ACHN (cell line): ENCODE measurements around the gene VEGFB.
A peak's percentile ranks its signal among the peaks of the same experiment; 100 is the strongest.

Source experiments
- DNase-seq: peaks from one replicate; pipeline ENCODE4 v3.0.0-alpha.2; 2015
- in situ Hi-C: cut with HindIII; loops from 2 replicates; pipeline ENCODE4 v1.10.0; 2017; ENCODE audit warnings: low sequenced_read_pairs, low pct_ligation_motif_present, low pct_unique_long_range_greater_than_20kb

Gene VEGFB, protein sequence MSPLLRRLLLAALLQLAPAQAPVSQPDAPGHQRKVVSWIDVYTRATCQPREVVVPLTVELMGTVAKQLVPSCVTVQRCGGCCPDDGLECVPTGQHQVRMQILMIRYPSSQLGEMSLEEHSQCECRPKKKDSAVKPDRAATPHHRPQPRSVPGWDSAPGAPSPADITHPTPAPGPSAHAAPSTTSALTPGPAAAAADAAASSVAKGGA

DNA sequence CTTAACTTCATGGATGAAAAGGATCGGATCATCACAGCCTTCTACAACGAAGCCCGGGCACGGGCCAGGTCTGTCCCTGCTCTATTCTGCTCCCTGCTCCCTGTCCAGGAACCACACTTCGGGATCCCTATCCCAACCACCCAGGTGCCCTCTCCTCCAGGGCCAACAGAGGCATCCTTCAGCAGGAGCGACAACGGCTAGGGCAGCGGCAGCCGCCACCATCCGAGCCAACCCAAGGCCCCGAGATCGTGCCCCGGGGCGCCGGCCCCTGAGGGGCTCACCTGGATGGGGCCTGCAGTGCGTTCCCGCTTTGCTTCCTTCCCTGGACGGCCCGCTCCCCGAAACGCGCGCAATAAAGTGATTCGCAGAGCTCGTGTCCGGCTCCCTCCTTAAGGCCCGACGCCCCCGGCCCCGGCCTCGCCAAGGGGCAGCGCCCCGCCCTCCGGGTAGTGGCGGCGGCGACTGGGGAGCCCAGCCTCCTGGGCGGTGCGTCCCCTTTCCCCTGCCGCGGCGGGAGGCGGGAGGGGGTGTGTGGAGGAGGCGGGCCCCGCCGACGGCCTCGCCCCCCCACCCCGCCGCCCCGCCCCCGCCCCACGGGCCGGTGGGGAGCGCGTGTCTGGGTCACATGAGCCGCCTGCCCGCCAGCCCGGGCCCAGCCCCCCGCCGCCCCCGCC, at the start of gene VEGFB:
TSS of gene VEGFB (plus strand) at position 672 of the 674 bp plus-strand sequence. CDS start 250 bp downstream, outside the sequence.
- peak; percentile 70 for DNase-seq
- in situ Hi-C loops, result no loop called here

DNA sequence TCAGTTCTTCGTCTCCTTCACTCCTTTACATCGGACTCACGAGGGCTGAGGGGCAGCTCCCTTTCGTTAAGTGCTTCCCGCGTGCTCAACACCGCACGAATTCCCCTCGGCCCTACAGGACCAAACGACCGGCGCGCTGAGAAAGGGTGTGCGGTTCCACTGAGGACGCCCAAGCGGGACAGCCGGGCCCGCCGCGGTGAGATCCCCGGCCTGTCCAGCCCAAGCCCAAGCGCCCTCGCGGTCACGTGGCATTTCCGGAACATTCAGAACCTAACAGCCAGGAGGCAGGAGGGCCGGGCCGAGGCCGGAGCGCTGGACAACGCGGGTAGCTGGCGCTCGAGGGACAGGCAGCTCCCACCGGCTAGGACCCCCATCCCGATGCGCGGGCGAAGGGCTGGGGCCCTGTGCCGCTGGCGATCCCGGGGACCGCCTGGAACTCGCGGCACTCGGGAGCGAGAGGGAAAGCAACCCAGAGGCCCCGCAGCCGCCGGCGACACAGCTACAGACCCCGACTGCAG, 49.1 kb upstream of the VEGFB start:
- peak; percentile 80 for DNase-seq
- in situ Hi-C loops, result no loop called here

DNA sequence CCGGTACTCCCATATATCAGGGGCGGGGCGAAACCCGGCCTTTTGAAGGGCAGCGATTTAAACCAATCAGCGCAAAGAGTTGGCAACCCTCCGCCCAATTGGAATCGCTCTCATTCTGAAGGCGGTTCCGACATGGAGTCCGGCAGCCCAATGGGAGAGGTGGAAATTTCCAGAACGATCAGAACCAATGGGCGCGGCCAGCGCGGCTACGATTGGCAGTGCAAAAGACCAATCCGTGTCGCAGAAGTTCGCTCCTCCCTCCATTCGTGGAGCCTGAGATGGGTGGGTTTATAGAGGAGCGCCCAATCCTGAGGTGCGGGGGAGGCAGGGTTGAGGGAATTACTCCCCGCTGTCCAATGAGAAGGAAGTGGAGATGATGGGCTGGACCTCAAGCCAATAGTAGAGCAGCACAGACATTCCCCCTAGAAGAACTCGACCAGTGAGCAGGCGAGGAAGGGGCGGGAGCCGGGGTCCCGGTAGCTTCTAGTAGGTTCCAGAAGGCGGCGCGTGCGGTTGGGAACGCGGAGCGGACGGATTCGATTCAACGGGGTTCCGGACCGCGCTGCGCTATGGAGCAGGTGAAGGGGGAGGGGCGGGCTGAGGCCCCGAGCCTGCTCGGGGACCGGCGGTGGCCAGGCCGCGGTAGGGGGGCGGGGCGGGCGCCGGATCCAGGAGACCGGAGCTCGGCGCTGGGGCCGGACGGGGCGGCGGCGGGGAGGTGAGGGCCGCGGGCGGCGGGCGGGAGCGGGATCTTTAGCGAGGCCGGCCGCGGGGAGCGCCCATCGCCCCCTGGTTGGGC, 48.5 kb upstream of the VEGFB start, which contains the start of gene STIP1:
TSS of gene STIP1 (plus strand) at position 479 of the 799 bp plus-strand sequence. CDS start at position 570, 91 bp downstream.
- in situ Hi-C loops, result no loop called here

DNA sequence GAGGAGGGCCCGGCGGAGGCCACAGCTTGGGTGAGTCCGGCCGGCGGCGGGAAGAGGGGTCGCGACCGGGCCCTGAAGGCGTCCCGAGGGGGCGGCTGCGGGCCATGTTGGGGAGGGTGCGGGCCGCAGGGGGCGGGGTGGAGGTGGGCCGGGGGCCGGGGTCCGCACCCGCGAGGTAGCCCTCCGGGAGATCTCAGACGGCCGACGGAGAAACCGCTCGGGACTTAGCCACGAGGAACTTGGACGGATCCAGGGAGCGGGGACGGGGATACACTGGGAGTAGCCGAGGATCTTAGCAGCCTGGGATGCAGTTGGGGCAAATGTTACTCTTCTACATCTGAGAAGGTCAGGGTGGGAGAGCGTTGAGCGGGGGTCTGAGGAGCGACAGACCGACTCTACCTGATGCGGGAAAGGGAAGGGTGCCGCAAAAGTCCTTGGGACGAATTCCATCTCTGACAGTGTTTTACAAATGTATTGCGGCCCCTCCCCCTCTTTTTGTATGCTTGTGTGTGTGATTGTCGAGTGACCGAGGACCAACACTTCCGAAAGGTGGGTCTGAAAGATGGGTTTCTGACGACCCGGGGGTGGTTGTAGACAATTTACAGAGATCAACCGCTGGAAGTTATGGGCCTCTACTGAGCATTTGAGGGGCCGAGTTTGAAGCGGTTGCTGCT, 47.8 kb upstream of the VEGFB start:
- no peak for DNase-seq
- in situ Hi-C loops, result no loop called here

More for the DNA sequence above, 48.5 kb upstream of the VEGFB start, which contains the start of gene STIP1:
- DNase-seq, result peak; percentile 99

DNA sequence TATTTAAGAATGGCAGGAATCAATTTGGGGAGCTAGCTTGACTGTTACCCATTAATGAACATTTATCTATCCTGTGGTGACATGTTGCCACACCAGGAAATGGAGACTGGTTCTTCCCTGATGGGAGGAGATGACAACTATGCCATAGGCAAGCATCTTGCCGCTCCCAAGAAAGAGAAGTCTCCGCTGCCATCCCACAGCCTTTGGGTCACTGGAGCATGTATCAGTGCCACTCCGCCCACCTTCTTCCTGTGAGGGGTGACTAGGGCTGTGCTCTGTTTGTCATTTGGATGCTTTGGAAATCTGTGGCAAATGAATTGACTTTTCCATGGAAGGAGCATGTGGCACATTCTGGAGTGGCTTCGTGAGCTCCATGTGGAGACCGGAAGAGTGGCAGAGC, 42.0 kb upstream of the VEGFB start:
- no peak for DNase-seq
- in situ Hi-C loops, result no loop called here

DNA sequence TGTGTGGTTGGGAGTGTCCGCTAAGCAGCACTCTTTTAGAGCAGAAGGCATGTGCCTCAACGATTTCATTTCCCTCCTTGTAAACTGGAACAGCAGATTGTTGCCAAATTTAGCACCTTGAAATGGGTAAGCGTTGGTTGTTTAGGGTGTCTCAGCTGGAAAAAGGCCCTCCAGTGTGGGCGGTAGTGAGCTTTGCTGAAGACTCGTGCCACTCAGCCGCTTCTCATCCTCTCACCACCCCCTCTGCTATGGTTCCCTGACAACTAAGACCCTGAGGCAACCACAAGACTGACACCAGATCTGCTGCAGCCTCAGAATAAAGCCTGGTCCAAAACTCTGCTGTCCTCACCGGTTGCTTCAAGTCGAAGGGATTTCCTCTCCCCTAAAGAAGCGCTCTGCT, 37.8 kb upstream of the VEGFB start:
- in situ Hi-C loops, result no loop called here
- no peak for DNase-seq

DNA sequence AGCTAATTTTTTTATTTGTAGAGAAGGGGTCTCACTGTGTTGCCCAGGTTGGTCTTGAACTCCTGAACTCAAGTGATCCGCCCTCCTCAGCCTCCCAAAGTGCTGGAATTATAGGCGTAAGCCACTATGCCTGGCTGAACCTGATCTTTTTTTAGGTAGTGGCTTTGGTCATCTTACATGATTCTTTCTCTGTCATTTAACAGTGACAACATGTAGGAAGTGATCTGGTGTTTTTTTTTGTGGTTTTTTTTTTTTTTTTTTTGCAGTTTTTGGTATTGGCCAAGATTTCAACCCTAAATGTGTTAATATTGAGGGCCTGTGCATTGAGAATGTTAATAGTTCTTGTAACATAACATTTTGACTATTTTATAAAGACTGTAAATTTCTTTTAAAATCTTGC, 35.9 kb upstream of the VEGFB start:
- in situ Hi-C loops, result no loop called here

DNA sequence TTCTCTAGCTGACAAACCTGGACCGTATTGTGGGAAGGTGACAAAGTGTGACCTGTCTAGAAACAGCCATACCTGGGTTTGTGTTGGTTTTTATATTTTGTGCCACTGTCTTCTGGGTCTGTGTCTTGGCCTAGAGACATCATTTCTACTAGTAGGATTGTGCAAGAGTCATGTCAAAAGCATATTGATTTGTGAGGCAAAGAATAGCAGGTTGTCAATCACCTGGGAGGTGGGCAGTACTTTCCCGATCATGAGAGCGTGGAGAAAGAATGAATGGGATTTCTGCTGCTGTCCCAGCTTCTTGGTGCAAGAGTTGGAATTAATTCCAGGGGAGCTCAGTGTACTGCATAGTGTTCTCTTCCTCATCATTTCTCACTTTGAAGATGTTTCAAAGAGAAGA, 32.8 kb upstream of the VEGFB start:
- DNase-seq, result no peak
- in situ Hi-C loops, result no loop called here

More for the DNA sequence above, 35.9 kb upstream of the VEGFB start:
- no peak for DNase-seq

DNA sequence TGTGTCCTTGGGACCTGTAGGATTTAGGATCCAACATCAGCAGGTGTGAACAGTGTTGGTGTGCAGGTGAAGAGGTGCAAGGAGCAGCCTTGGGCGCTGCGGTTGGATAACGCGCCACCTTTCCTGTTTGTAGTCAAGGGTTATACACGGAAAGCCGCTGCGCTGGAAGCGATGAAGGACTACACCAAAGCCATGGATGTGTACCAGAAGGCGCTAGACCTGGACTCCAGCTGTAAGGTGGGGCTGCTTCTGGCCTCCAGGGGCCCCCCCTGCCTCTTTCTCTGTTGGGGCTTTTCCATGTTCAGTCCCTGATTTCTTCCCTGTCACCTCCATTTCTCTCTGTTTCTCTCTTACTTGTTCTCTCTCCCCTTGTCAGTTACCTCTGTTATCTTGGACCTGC, 31.4 kb upstream of the VEGFB start:
- no peak for DNase-seq
- in situ Hi-C loops, result no loop called here

DNA sequence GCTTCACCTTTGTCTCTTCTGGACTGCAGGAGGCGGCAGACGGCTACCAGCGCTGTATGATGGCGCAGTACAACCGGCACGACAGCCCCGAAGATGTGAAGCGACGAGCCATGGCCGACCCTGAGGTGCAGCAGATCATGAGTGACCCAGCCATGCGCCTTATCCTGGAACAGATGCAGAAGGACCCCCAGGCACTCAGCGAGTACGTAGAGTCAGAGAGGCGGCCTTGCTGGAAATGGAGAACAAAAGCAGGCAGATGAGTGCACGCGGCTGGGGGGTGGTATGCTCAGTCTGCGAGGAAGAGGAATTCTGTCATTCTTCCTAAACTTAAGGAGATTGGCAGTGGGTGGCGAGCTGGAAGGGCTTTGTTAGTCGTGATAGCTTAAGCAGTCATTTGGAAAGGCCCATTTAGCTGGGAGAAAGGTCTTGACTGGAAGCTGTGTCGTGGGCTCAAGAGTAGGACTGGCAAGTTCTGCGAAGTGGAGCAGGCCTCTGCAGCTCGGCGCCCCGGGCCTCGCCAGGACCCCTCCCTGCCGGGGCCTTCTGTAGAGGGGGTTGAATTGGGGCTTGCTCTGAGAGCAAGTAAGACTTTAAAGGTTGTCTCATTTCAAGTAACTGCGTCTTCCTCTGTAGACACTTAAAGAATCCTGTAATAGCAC, 30.8 kb upstream of the VEGFB start:
- in situ Hi-C loops, result no loop called here
- DNase-seq, result no peak

DNA sequence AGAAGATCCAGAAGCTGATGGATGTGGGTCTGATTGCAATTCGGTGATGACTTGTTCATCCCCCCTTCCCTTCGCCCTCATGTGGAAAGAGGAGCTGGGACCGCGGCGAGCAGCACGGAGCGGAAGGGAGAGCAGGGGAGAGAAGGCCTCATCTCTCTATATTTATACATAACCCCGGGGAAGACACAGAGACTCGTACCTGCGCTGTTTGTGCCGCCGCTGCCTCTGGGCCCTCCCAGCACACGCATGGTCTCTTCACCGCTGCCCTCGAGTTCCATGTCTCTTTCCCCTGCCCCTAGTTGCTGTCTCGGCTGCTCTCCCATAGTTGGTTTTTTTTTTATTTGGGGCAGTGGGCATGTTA, 30.3 kb upstream of the VEGFB start:
- in situ Hi-C loops, result no loop called here
- no peak for DNase-seq

DNA sequence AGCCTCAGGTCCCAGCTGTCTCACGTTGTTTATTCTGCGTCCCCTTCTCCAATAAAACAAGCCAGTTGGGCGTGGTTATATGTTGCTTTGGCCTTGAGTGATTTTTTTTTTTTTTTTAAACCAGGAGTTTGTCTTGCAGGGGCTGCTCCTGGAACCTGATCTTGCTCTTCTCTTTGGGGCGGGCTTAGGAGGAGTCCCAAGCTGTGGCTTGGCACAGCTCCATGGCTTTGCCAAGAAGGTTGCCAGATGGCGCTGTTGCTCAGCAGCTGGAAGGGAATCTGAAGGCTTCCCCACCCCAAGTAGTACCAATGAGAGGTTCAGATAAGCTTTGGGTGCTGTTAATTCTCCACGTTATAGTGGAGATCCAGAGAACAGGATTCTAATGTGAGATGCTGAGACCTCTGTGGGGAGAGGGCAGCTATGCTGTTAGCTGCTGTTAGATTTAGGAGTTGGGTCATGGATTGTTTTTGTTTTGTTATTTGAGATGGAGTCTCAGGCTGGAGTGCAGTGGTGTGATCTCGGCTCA, 29.9 kb upstream of the VEGFB start:
- in situ Hi-C loops, result no loop called here
- DNase-seq, result peak; percentile 88

DNA sequence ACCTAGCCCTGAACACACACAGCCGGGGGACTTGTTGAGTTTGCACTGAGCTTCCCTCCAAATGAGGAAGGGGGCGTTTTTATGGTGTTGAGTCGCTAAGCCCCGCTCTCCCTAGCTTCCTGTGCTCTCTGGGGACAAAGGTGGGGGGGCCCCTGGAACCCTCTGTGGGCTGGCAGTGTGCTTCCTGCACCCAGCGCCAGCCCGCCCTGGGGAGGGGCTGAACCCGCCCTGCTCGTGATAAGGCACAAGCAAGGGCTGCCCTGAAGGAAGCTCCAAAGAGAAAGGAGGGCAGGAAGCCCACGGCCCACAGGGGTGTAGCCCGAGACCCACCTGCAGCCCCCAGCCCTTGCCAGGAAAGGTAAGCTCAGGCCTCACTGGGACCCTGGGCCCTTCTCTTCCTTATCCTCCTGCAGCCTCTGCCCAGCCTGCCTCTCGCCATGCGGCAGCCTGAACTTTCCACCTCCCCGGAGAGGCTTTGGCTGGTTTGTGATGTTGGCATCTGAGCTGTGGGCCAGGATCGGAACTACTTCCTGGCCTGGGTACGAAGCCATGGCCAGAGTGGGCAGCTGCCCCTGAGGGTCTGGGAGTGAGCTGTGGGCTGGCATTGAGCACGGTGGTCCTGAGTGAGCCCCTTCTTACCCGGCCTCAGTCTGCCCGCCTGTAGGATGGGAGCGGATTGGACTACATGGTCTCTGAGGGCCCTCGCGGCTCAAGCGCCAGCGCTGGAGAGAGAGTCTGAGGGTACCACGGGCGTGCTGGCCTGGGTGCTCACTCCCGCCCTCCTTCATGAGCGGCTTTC, 27.7 kb upstream of the VEGFB start, which contains the start of gene FERMT3:
TSS of gene FERMT3 (plus strand) at position 265 of the 799 bp plus-strand sequence. CDS start 644 bp downstream, outside the sequence.
- DNase-seq, result no peak

DNA sequence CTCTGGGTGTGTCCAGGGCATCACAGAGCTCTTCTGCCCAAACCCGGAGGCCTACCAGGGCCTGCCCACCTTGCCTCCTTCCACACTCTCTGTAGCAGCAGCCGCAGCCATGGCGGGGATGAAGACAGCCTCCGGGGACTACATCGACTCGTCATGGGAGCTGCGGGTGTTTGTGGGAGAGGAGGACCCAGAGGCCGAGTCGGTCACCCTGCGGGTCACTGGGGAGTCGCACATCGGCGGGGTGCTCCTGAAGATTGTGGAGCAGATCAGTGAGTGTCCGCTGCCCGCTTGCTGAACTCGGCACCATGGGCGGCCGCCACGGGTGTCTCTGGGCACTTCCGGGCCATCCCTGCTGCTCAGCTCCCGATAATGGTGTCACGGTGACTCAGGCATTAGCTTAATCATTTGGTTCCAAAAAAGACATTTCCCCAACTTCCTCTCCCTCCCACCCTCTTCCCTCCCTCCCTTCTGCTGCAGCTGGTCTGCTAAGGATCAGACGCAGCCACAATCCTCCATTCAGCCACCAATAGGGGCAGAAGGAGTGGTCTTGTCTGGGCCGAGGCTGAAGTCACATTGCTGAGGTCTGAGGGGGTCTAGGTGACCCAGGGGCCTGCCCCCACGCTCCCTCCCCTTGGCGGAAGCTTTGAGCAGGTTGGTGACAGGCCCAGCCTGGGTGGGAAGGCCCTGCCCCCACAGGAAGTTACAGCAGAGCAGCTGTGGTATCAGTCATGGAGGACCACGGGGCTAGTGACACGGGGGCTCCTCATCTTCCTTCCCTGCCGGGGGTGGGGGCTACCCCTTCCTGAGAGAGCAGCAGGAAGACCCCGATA, 26.9 kb upstream of the VEGFB start:
- in situ Hi-C loops, result no loop called here
- no peak for DNase-seq

More for the DNA sequence above, 27.7 kb upstream of the VEGFB start, which contains the start of gene FERMT3:
- in situ Hi-C loops, result no loop called here

DNA sequence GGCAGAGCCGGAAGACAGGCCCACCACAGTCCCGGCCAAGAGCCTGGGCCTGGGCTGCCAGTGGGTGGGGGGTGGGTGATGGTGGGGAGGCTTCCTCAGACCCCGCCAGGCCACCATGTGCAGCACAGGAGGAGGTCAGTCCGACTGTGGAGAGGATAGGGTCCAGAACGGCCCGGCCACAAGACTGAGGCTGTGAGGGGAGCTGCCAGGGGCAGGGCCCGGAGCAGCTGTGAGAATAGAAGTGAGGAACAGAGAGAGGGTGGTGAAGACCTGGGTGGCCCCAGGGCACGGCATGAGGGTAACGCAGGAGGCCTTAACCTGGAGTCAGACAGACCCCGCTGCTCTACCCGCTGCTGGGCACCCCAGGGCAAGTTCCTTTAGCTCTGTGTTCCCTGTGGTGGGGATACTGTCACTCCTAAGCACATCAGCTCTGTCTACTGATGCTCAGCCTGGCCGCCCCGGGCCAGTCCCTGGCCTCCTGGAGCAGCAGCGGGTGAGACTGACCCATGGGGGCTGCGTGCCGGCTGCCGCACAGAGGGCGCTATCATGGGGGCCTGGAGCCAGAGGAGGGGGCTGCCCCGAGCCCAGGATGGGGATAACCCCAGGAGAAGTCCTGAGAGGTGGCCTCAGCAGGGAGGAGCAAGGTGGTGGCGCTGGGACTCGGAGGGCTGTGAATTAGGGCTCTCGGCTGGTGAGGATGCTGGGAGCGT, 26.1 kb upstream of the VEGFB start:
- in situ Hi-C loops, result no loop called here
- DNase-seq, result no peak
